NCI-H526 treated with DMSO at 0.1 percent for 48 hours (cell line): ENCODE data around the gene CASP3.
"Not testable (repeated sequence)": the region's sequence is repeated elsewhere in the genome, so short reads cannot be mapped to it uniquely, and the experiment has no call there.

Source experiments
- DNase-seq: peaks from one replicate; lab custom pipeline; 2025; lab: John Stamatoyannopoulos, UW

Gene CASP3

GRCh38 chr4:184635381-184635780 lies 13.9 kb downstream of the CASP3 start:
- no peak for DNase-seq

- DNase-seq, result no peak
These were observed 16.4 kb downstream of the CASP3 start for GRCh38 chr4:184632842-184633241.

GRCh38 chr4:184628103-184628502 lies 21.1 kb downstream of the CASP3 start:
- DNase-seq, result no peak

GRCh38 chr4:184625783-184626596 lies 23.3 kb downstream of the CASP3 start:
- DNase-seq, result not testable (repeated sequence)

GRCh38 chr4:184624972-184625554 lies 24.2 kb downstream of the CASP3 start:
- no peak for DNase-seq

GRCh38 chr4:184624504-184624903 lies 24.7 kb downstream of the CASP3 start:
- not testable (repeated sequence) for DNase-seq

- DNase-seq, result no peak
These were observed 27.7 kb downstream of the CASP3 start for GRCh38 chr4:184621518-184621917.

- DNase-seq, result no peak
These were observed 28.9 kb downstream of the CASP3 start for GRCh38 chr4:184620212-184620867.

- no peak for DNase-seq
These were observed 31.5 kb downstream of the CASP3 start for GRCh38 chr4:184617600-184618196.

GRCh38 chr4:184616633-184617551 lies 32.4 kb downstream of the CASP3 start:
- DNase-seq, result no peak

- DNase-seq, result not testable (repeated sequence)
These were observed 33.1 kb downstream of the CASP3 start for GRCh38 chr4:184616168-184616567.

GRCh38 chr4:184614509-184614908 lies 34.7 kb downstream of the CASP3 start:
- no peak for DNase-seq

GRCh38 chr4:184613405-184613804 lies 35.8 kb downstream of the CASP3 start:
- no peak for DNase-seq

- DNase-seq, result no peak
These were observed 37.2 kb downstream of the CASP3 start for GRCh38 chr4:184612074-184612473.

- not testable (repeated sequence) for DNase-seq
These were observed 41.8 kb downstream of the CASP3 start for GRCh38 chr4:184607429-184607828.

GRCh38 chr4:184602857-184603256 lies 46.4 kb downstream of the CASP3 start:
- DNase-seq, result not testable (repeated sequence)

- not testable (repeated sequence) for DNase-seq
These were observed 48.3 kb downstream of the CASP3 start for GRCh38 chr4:184600982-184601381.

GRCh38 chr4:184599492-184600135 lies 49.6 kb downstream of the CASP3 start:
- DNase-seq, result no peak

- no peak for DNase-seq
These were observed 50.3 kb downstream of the CASP3 start for GRCh38 chr4:184598753-184599491.

GRCh38 chr4:184596617-184597185 lies 52.5 kb downstream of the CASP3 start:
- no peak for DNase-seq
